ENCODE results near the gene PNPO.

Gene PNPO

GRCh38 chr17:47959825-47960655 is 18.7 kb downstream of the PNPO start:
- Histone ChIP-seq H3K4me3 (ENCODE audit: low read length, poor library complexity, severe bottlenecking) (no peak overlapping the region), H2AFZ (ENCODE audit: low read length) (no peak overlapping the region), H3F3A (ENCODE audit: low read depth) (no peaks in the 10 kb centered on the region), H3K79me2 (ENCODE audit: insufficient read depth, low read length) (no peaks in the 10 kb centered on the region), H3K27me3 (ENCODE audit: insufficient read depth, low read length, poor library complexity, severe bottlenecking) (no peaks in the 10 kb centered on the region), H3K9me3 (ENCODE audit: insufficient read depth, low read depth, low read length) (no peaks in the 10 kb centered on the region), H4K20me1 (ENCODE audit: insufficient read depth, low read length, poor library complexity, severe bottlenecking) (no peaks in the 10 kb centered on the region), H3K9ac (ENCODE audit: low read depth, low read length, poor library complexity, severe bottlenecking) (no peak overlapping the region), H3K36me3 (ENCODE audit: insufficient read depth, low read length) (no peaks in the 10 kb centered on the region), H3K9me2 (replicated peaks; ENCODE audit: low read depth, low read length) (no peaks in the 10 kb centered on the region), H3K4me1 (ENCODE audit: insufficient read depth, low read length, poor library complexity, severe bottlenecking) (no peaks in the 10 kb centered on the region), H3K4me2 (ENCODE audit: low read depth, low read length, poor library complexity, severe bottlenecking) (no peak overlapping the region)
- TF ChIP-seq EZH2phosphoT487 (IDR thresholded peaks at IDR 0.05; ENCODE audit: borderline replicate concordance) (no peak), CTCF (conservative IDR thresholded peaks at IDR 0.05; ENCODE audit: low read length) (no peak)

GRCh38 chr17:47961406-47961805 is 20.0 kb downstream of the PNPO start:
- H4K20me1 ChIP-seq (ENCODE audit: insufficient read depth, low read length, poor library complexity, severe bottlenecking), result no peaks in the 10 kb centered on the region
- no peaks in the 10 kb centered on the region for H3K9me2 ChIP-seq (replicated peaks; ENCODE audit: low read depth, low read length)
- H3K4me1 ChIP-seq (ENCODE audit: insufficient read depth, low read length, poor library complexity, severe bottlenecking), result no peaks in the 10 kb centered on the region
- H3K79me2 ChIP-seq (ENCODE audit: insufficient read depth, low read length), result no peaks in the 10 kb centered on the region
- no peaks in the 10 kb centered on the region for H3F3A ChIP-seq (ENCODE audit: low read depth)
- no peak for TF ChIP-seq EZH2phosphoT487 (IDR thresholded peaks at IDR 0.05; ENCODE audit: borderline replicate concordance)
- TF ChIP-seq CTCF (conservative IDR thresholded peaks at IDR 0.05; ENCODE audit: low read length), result no peak
- H2AFZ ChIP-seq (ENCODE audit: low read length), result no peak overlapping the region
- H3K9ac ChIP-seq (ENCODE audit: low read depth, low read length, poor library complexity, severe bottlenecking), result no peak overlapping the region
- no peaks in the 10 kb centered on the region for H3K9me3 ChIP-seq (ENCODE audit: insufficient read depth, low read depth, low read length)
- no peak overlapping the region for H3K4me2 ChIP-seq (ENCODE audit: low read depth, low read length, poor library complexity, severe bottlenecking)
- no peaks in the 10 kb centered on the region for H3K27me3 ChIP-seq (ENCODE audit: insufficient read depth, low read length, poor library complexity, severe bottlenecking)
- H3K4me3 ChIP-seq (ENCODE audit: low read length, poor library complexity, severe bottlenecking), result no peak overlapping the region
- no peaks in the 10 kb centered on the region for H3K36me3 ChIP-seq (ENCODE audit: insufficient read depth, low read length)

- Histone ChIP-seq H3F3A (ENCODE audit: low read depth) (no peaks in the 10 kb centered on the region), H3K79me2 (ENCODE audit: insufficient read depth, low read length) (no peaks in the 10 kb centered on the region), H3K9me2 (replicated peaks; ENCODE audit: low read depth, low read length) (no peaks in the 10 kb centered on the region), H3K9ac (ENCODE audit: low read depth, low read length, poor library complexity, severe bottlenecking) (no peak overlapping the region), H3K4me1 (ENCODE audit: insufficient read depth, low read length, poor library complexity, severe bottlenecking) (no peaks in the 10 kb centered on the region), H2AFZ (ENCODE audit: low read length) (no peak overlapping the region), H3K36me3 (ENCODE audit: insufficient read depth, low read length) (no peaks in the 10 kb centered on the region), H3K4me3 (ENCODE audit: low read length, poor library complexity, severe bottlenecking) (no peak overlapping the region), H3K9me3 (ENCODE audit: insufficient read depth, low read depth, low read length) (no peaks in the 10 kb centered on the region), H3K4me2 (ENCODE audit: low read depth, low read length, poor library complexity, severe bottlenecking) (no peak overlapping the region), H4K20me1 (ENCODE audit: insufficient read depth, low read length, poor library complexity, severe bottlenecking) (no peaks in the 10 kb centered on the region), H3K27me3 (ENCODE audit: insufficient read depth, low read length, poor library complexity, severe bottlenecking) (no peaks in the 10 kb centered on the region)
- TF ChIP-seq CTCF (conservative IDR thresholded peaks at IDR 0.05; ENCODE audit: low read length) (no peak), EZH2phosphoT487 (IDR thresholded peaks at IDR 0.05; ENCODE audit: borderline replicate concordance) (no peak)
Observed at GRCh38 chr17:47962901-47963300, 21.5 kb downstream of the PNPO start.

Measured in Loucy (cell line).